H1 (cell line): ENCODE measurements around the gene RO60. TPM values are rescaled to one million over a fixed set of nuclear protein-coding genes. Genes with fewer than 3 reads are reported as not detected.
A peak's percentile ranks its signal among the peaks of the same experiment; 100 is the strongest.

Source experiments
- EP300 ChIP-seq, 2 experiments: IDR thresholded peaks; 1 replicate in 1 of 2; 2 replicates in 1 of 2; pipeline ENCODE4 v1.6.1; 2011 to 2012; ENCODE audit warnings: low read depth in 2 of 2, low read length in 2 of 2, mild to moderate bottlenecking in 2 of 2, borderline replicate concordance in 1 of 2, inconsistent platforms in 1 of 2, moderate library complexity in 1 of 2
- HDAC6 ChIP-seq: IDR thresholded peaks from one replicate; pipeline ENCODE4 v1.7.1; 2012; ENCODE audit warnings: low read depth, mild to moderate bottlenecking, inconsistent platforms, low read length, moderate library complexity
- PHF8 ChIP-seq: fragments of 200-600 bp; sonication (generic); conservative IDR thresholded peaks from 2 replicates; pipeline ENCODE4 v1.7.1; 2012; ENCODE audit warnings: low read depth, mild to moderate bottlenecking, inconsistent platforms, low read length, moderate library complexity
- POLR2A ChIP-seq, 2 experiments: IDR thresholded peaks; 1 replicate in 1 of 2; 2 replicates in 1 of 2; pipeline ENCODE4 v1.6.1; 2011; ENCODE audit warnings: low read depth in 2 of 2, low read length in 2 of 2, mild to moderate bottlenecking in 2 of 2; ENCODE audit errors: control extremely low read depth in 1 of 2
- POLR2AphosphoS5 ChIP-seq: IDR thresholded peaks from 2 replicates; pipeline ENCODE4 v1.6.1; 2011; ENCODE audit warnings: low read depth, low read length
- RFX5 ChIP-seq: IDR thresholded peaks from 2 replicates; pipeline ENCODE4 v1.6.1; 2011; ENCODE audit warnings: low read depth, low read length, improper control_type of control experiment, borderline replicate concordance
- SP1 ChIP-seq: IDR thresholded peaks from 2 replicates; pipeline ENCODE4 v1.6.1; 2011; ENCODE audit warnings: low read depth, low read length
- polyA plus RNA-seq, 7 experiments: library from polyadenylated mRNA; depleted of rRNA in 3 of 7; stranded (reverse) in 5 of 7; unstranded in 2 of 7; fragments of >200 nt in 5 of 7; fragments of 200-250 nt in 2 of 7; gene quantifications; 1 replicate in 5 of 7; 2 replicates in 1 of 7; 4 replicates in 1 of 7; pipeline versions ENCODE4 v1.2.1 to v1.2.3, GENCODE V29; 2011 to 2013; ENCODE audit warnings: missing spikeins in 2 of 7, mixed read lengths in 2 of 7
- total RNA-seq: library from RNA; stranded (reverse); fragmentation: NEBNext Ultra II Directional; extraction: Animal tissue kit (Norgen Biotek cat#: 25700); gene quantifications from 2 replicates; pipeline ENCODE4 v1.2.1, GENCODE V29; 2021

RO60 gene
- total and polyA plus RNA-seq, 2 of the 8 experiments (the other 6 are each of a cell fraction or from before 2014, with no cell fraction given), result 13.6 to 103 TPM

- TF ChIP-seq SP1 (no peak), POLR2AphosphoS5 (no peak; the same call in 1 of the 2 replicates), RFX5 (no peak), POLR2A (IDR thresholded peaks at IDR 0.05; ENCODE audit: control extremely low read depth in 1 of 2, low read depth in 2 of 2, low read length in 2 of 2) (peak in 1 of 2 experiments; percentile 57; a peak in 1 of 3 replicates), HDAC6 (no peak), PHF8 (peak; percentile 75; the same call in 1 of the 2 replicates), EP300 (IDR thresholded peaks at IDR 0.05; ENCODE audit: borderline replicate concordance in 1 of 2, low read depth in 2 of 2, low read length in 2 of 2) (no peak)
- TF ChIP-seq, all 59 proteins: peak for 4
Observed at GRCh38 chr1:193058529-193059281, 707 bp upstream of the RO60 start (continued).
